Mesenchymal stem cell (in vitro differentiated cells and primary cell): ENCODE data around the gene TSPAN31.

ENCODE experiments used
- DNase-seq: peaks from one replicate; pipeline ENCODE4 v3.0.0-alpha.2; 2013
- H2AFZ ChIP-seq: one replicate; pipeline ENCODE4 v1.6.1; 2013; ENCODE audit warnings: low read depth, mild to moderate bottlenecking, control low read depth, inconsistent platforms, low read length, moderate library complexity
- H2AK5ac ChIP-seq: 2 replicates; pipeline ENCODE4 v1.6.1; 2013; ENCODE audit warnings: low read length, moderate library complexity, mild to moderate bottlenecking, inconsistent platforms; ENCODE audit not compliant: severe bottlenecking
- H2BK120ac ChIP-seq: one replicate; pipeline ENCODE4 v1.6.1; 2013; ENCODE audit warnings: low read depth, mild to moderate bottlenecking, inconsistent platforms, low read length, moderate library complexity
- H2BK12ac ChIP-seq, 2 experiments: one replicate each; pipeline ENCODE4 v1.6.1; 2013; ENCODE audit warnings: inconsistent platforms in 2 of 2, low read length in 2 of 2, mild to moderate bottlenecking in 2 of 2, moderate library complexity in 2 of 2, control low read depth in 1 of 2
- H2BK15ac ChIP-seq: one replicate; pipeline ENCODE4 v1.6.1; 2013; ENCODE audit warnings: mild to moderate bottlenecking, low read depth, inconsistent platforms; ENCODE audit not compliant: poor library complexity, severe bottlenecking
- H2BK5ac ChIP-seq: 2 replicates; pipeline ENCODE4 v1.6.1; 2013; ENCODE audit warnings: low read depth, mild to moderate bottlenecking, low read length, control low read depth, inconsistent platforms; ENCODE audit not compliant: poor library complexity, severe bottlenecking
- H3K14ac ChIP-seq, 2 experiments: one replicate each; pipeline ENCODE4 v1.6.1; 2013; ENCODE audit warnings: inconsistent platforms in 2 of 2, low read length in 2 of 2, control low read depth in 1 of 2, mild to moderate bottlenecking in 1 of 2, moderate library complexity in 1 of 2
- H3K18ac ChIP-seq, 2 experiments: one replicate each; pipeline ENCODE4 v1.6.1; 2013; ENCODE audit warnings: inconsistent platforms in 2 of 2, low read length in 2 of 2, control low read depth in 1 of 2, low read depth in 1 of 2, mild to moderate bottlenecking in 1 of 2
- H3K23ac ChIP-seq, 2 experiments: one replicate each; pipeline ENCODE4 v1.6.1; 2013; ENCODE audit warnings: inconsistent platforms in 2 of 2, low read length in 2 of 2, mild to moderate bottlenecking in 2 of 2, moderate library complexity in 2 of 2, control low read depth in 1 of 2
- H3K27ac ChIP-seq: 2 replicates; pipeline ENCODE4 v1.5.1; 2013; ENCODE audit warnings: mild to moderate bottlenecking, moderate library complexity, low read length, control low read depth, inconsistent platforms; ENCODE audit not compliant: poor library complexity, severe bottlenecking
- H3K27me3 ChIP-seq, 2 experiments: 2 replicates each; pipeline versions ENCODE4 v1.6.1 to v1.7.0; 2013; ENCODE audit warnings: low read length in 2 of 2, mild to moderate bottlenecking in 2 of 2, moderate library complexity in 2 of 2, control low read depth in 1 of 2, inconsistent platforms in 1 of 2; ENCODE audit not compliant: control insufficient read depth in 1 of 2, insufficient read depth in 1 of 2
- H3K36me3 ChIP-seq, 2 experiments: 2 replicates each; pipeline versions ENCODE4 v1.6.1 to v1.7.0; 2013; ENCODE audit warnings: low read length in 2 of 2, control low read depth in 1 of 2, inconsistent platforms in 1 of 2, low read depth in 1 of 2, mild to moderate bottlenecking in 1 of 2; ENCODE audit not compliant: insufficient read depth in 2 of 2, control insufficient read depth in 1 of 2
- H3K4ac ChIP-seq, 2 experiments: one replicate each; pipeline ENCODE4 v1.6.1; 2013; ENCODE audit warnings: inconsistent platforms in 2 of 2, low read length in 2 of 2, mild to moderate bottlenecking in 2 of 2, moderate library complexity in 2 of 2, control low read depth in 1 of 2, low read depth in 1 of 2
- H3K4me1 ChIP-seq: 2 replicates; pipeline ENCODE4 v1.6.1; 2013; ENCODE audit warnings: low read depth, low read length, control low read depth; ENCODE audit not compliant: control insufficient read depth, insufficient read depth
- H3K4me2 ChIP-seq: 2 replicates; pipeline ENCODE4 v1.6.1; 2013; ENCODE audit warnings: low read length, mild to moderate bottlenecking, inconsistent platforms; ENCODE audit not compliant: poor library complexity, severe bottlenecking
- H3K4me3 ChIP-seq, 2 experiments: 2 replicates each; pipeline versions ENCODE4 v1.5.1 to v1.7.0; 2013; ENCODE audit warnings: low read length in 2 of 2, mild to moderate bottlenecking in 2 of 2, control low read depth in 1 of 2, low read depth in 1 of 2; ENCODE audit not compliant: insufficient read depth in 1 of 2
- H3K79me1 ChIP-seq: replicated peaks from 2 replicates; pipeline ENCODE4 v1.6.1; 2013; ENCODE audit warnings: mild to moderate bottlenecking, control low read depth, low read length, inconsistent platforms; ENCODE audit not compliant: poor library complexity, severe bottlenecking
- H3K9ac ChIP-seq: 2 replicates; pipeline ENCODE4 v1.7.0; 2013; ENCODE audit warnings: mild to moderate bottlenecking, low read length, moderate library complexity
- H3K9me3 ChIP-seq: 2 replicates; pipeline ENCODE4 v1.7.0; 2013; ENCODE audit warnings: mild to moderate bottlenecking, low read length; ENCODE audit not compliant: control insufficient read depth
- H4K8ac ChIP-seq: one replicate; pipeline ENCODE4 v1.6.1; 2013; ENCODE audit warnings: inconsistent platforms, mild to moderate bottlenecking, low read length, moderate library complexity
- H4K91ac ChIP-seq: one replicate; pipeline ENCODE4 v1.6.1; 2013; ENCODE audit warnings: mild to moderate bottlenecking, low read length, inconsistent platforms
- WGBS: methylation state at CpG from one replicate; pipeline ENCODE4 v1.1.7; 2013; ENCODE audit warnings: mixed read lengths; 5-methylcytosine and 5-hydroxymethylcytosine counted together

The TSPAN31 gene

DNA sequence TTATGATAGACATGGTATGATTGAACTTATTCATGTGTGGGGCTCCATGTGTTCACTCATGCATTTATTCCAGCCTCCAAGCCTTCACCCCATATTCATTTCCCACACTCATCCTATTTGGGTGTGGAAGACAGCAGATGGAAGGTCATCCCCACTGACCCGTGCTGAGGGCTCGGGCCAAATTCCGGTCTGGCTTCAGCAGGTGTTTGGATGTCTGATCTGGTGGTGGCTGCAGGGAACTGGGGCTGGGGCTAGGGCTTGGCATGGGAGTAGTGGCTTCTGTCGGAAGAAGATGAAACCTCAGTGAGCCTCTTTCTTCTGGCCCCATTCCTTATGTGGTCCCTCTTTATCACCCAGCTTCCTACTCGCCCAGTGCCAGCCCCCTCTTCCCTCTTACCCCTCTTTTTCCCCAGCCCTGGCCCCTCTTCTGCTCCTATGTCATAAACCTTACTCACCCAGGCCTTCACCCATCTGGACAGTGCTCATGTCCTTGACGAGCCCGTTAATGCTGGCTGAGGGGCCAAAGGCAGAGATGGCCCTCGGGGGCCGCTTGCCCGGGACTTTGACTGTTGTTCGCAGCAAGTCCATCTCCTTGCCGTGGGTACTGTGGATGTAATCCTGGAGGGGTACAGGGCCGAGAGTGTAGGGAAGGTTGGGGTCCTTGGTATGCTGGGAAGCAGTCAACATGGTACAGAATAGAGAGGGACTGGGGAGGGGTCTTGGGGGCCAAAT lies 14.3 kb upstream of the TSPAN31 start:
- no peak overlapping the region for H2BK120ac ChIP-seq
- H3K18ac ChIP-seq, result no peak overlapping the region
- H3K14ac ChIP-seq, result no peak overlapping the region
- no peaks in the 10 kb centered on the region for H3K9me3 ChIP-seq
- no peak overlapping the region for H4K8ac ChIP-seq
- no peak overlapping the region for H3K4me2 ChIP-seq
- peaks cover 81 to 91% of the 10 kb centered on the region in 2 experiments for H3K27me3 ChIP-seq
- H3K36me3 ChIP-seq, result peaks cover 0 to 4% of the 10 kb centered on the region in 2 experiments
- H3K9ac ChIP-seq, result no peak overlapping the region
- H3K23ac ChIP-seq, result no peak overlapping the region
- DNase-seq, result no peak
- peaks cover 18% of the 10 kb centered on the region for H3K4me1 ChIP-seq
- H3K79me1 ChIP-seq, result no peaks in the 10 kb centered on the region
- no peak overlapping the region for H3K4me3 ChIP-seq
- H3K27ac ChIP-seq, result no peak overlapping the region
- no peak overlapping the region for H2BK15ac ChIP-seq
- H4K91ac ChIP-seq, result no peak overlapping the region
- whole genome bisulfite sequencing, result 83% methylated on average over 12 of the region's 13 CpGs
- no peak overlapping the region for H3K4ac ChIP-seq
- no peak overlapping the region for H2AK5ac ChIP-seq
- H2BK12ac ChIP-seq, result no peak overlapping the region
- H2AFZ ChIP-seq, result no peak overlapping the region
- no peak overlapping the region for H2BK5ac ChIP-seq

DNA sequence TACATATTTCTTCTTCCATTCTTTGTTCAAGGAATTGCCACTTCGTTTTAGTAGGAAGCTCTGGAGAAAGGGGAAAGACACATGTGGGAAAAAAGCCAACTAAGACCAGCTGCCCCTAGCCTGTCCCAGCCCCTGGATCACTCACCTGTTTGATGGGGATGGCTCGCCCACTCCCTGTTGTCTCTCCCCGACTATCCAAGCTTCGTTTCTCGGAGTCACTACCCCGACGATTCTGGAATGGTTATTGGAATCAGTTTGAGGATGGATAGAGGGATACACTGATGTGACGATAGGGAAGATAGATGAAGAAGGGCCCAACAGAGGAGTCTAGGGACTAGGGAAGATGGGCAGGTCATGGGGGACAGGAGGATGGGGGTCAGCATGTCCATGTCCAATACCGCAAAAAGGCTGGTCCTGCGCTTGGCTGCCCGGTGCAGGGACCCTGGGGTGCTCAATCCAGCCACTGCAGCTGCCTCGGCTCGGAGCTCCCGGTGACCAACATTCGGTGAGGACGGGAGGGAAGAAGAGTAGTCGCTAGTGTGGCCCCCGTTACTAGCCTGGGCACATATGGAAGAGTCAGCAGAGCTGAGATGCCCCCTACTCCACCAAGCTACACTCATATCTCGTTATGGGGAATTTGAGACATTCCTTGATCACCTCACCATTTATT lies 13.3 kb upstream of the TSPAN31 start:
- H3K79me1 ChIP-seq, result no peaks in the 10 kb centered on the region
- 82% methylated on average over 18 of the region's 19 CpGs for WGBS
- H3K4ac ChIP-seq, result no peak overlapping the region
- no peak overlapping the region for H3K18ac ChIP-seq
- H3K4me1 ChIP-seq, result peaks cover 14% of the 10 kb centered on the region
- H3K14ac ChIP-seq, result no peak overlapping the region
- no peak overlapping the region for H2BK120ac ChIP-seq
- H3K9me3 ChIP-seq, result no peaks in the 10 kb centered on the region
- no peak overlapping the region for H2BK5ac ChIP-seq
- no peak overlapping the region for H3K9ac ChIP-seq
- no peak overlapping the region for H3K4me3 ChIP-seq
- H2BK12ac ChIP-seq, result no peak overlapping the region
- no peak overlapping the region for H2AK5ac ChIP-seq
- H2BK15ac ChIP-seq, result no peak overlapping the region
- no peak overlapping the region for H3K23ac ChIP-seq
- H3K27ac ChIP-seq, result no peak overlapping the region
- H3K4me2 ChIP-seq, result no peak overlapping the region
- H3K27me3 ChIP-seq, result peaks cover 92 to 93% of the 10 kb centered on the region in 2 experiments
- no peak for DNase-seq
- H2AFZ ChIP-seq, result no peak overlapping the region
- peaks cover 0 to 1% of the 10 kb centered on the region in 2 experiments for H3K36me3 ChIP-seq
- no peak overlapping the region for H4K8ac ChIP-seq
- no peak overlapping the region for H4K91ac ChIP-seq

DNA sequence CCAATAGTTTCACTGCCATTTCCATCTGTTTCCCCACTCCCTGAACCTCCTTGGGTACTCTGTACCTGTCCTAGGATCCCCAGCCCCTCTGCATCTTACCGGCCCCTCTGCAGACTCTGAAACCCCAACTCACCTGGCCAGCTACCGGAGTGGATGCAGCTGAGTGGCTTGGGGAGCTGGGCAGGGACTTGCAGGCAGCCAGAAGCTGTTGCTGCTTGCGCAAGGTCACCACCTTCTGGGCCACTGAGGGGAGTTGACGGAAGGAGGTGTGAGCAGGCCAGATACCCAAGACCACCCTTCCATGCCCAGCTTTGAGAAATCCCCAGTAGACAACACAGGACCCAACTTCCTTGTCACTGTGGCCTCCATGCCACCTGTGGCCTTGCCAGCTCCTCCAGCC lies 12.6 kb upstream of the TSPAN31 start:
- no peak for DNase-seq
- Histone ChIP-seq H4K8ac (no peak overlapping the region), H3K9me3 (no peaks in the 10 kb centered on the region), H3K9ac (no peak overlapping the region), H2AK5ac (no peak overlapping the region), H2BK15ac (no peak overlapping the region), H3K79me1 (no peaks in the 10 kb centered on the region), H2AFZ (no peak overlapping the region), H2BK120ac (no peak overlapping the region), H3K23ac (no peak overlapping the region), H3K4me1 (peaks cover 13% of the 10 kb centered on the region), H3K27me3 (peaks cover 93 to 94% of the 10 kb centered on the region in 2 experiments), H2BK12ac (no peak overlapping the region), H3K14ac (no peak overlapping the region), H3K18ac (no peak overlapping the region), H3K4me2 (no peak overlapping the region), H4K91ac (no peak overlapping the region), H2BK5ac (no peak overlapping the region), H3K27ac (no peak overlapping the region), H3K4me3 (no peak overlapping the region), H3K36me3 (no peaks in the 10 kb centered on the region), H3K4ac (no peak overlapping the region)
- 75% methylated on average over 2 of the region's 4 CpGs for WGBS

DNA sequence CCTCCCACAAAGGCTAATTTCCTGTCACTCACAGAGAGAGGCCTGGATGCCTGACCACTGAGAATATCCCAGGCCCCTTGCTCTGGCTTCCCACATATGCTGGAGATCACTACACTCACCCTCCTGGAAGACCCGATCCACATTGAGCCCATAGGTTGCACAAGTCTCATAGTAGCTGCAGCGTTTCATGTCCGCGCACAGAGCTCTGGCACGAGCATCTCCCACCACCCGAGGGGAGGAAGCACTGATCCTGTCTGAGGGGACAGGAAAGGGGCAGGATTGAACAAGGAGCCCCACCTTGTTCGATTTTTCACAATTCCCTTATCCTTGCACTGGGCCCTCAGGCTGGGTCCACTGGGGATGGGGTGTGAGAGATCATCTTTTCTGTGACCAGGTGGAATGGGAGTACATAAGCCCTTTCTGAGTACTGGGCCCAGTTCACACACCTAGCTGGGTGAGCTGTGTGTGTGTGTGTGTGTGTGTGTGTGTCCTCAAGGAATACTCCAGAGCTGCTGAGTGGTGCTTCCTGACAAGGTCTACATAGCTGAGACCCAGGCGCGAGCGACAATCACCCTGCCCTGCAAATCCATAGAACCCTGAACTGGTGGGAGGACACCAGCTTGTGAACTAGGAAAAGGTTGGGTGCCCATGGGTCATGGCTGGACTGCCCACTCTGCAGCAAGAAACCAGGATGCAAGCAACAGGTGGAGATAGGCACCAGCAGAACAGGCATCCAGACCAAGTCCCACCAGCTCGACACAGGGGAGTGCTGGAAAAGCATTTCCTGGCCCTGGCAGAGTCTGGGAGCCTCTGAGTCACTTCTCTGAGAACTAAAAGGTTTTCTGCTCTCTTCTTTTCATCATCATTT lies 11.9 kb upstream of the TSPAN31 start:
- H2AFZ ChIP-seq, result no peak overlapping the region
- H2BK5ac ChIP-seq, result no peak overlapping the region
- H3K27ac ChIP-seq, result no peak overlapping the region
- H2BK12ac ChIP-seq, result no peak overlapping the region
- no peak overlapping the region for H3K14ac ChIP-seq
- DNase-seq, result no peak
- no peak overlapping the region for H4K91ac ChIP-seq
- no peak overlapping the region for H3K4me2 ChIP-seq
- H2AK5ac ChIP-seq, result no peak overlapping the region
- 85% methylated on average over 10 of the region's 11 CpGs for WGBS
- peaks cover 19% of the 10 kb centered on the region for H3K4me1 ChIP-seq
- peaks cover 89 to 93% of the 10 kb centered on the region in 2 experiments for H3K27me3 ChIP-seq
- no peak overlapping the region for H3K4me3 ChIP-seq
- no peaks in the 10 kb centered on the region for H3K36me3 ChIP-seq
- no peak overlapping the region for H4K8ac ChIP-seq
- no peak overlapping the region for H3K18ac ChIP-seq
- H3K9me3 ChIP-seq, result no peaks in the 10 kb centered on the region
- no peak overlapping the region for H2BK15ac ChIP-seq
- H2BK120ac ChIP-seq, result no peak overlapping the region
- no peak overlapping the region for H3K23ac ChIP-seq
- H3K9ac ChIP-seq, result no peak overlapping the region
- no peak overlapping the region for H3K4ac ChIP-seq
- no peaks in the 10 kb centered on the region for H3K79me1 ChIP-seq
